Cerebellar nuclear complex (tissue), 1 donor: ENCODE data around the gene RAPGEF4.

ENCODE experiments used
- DNase-seq, 2 experiments: peaks; one replicate each; lab custom pipeline; 2025; lab: John Stamatoyannopoulos, UW

Gene RAPGEF4

GRCh38 chr2:172969166-172969565 is 233.5 kb downstream of the RAPGEF4 start:
- DNase-seq: no peak

- DNase-seq: no peak
Measured at GRCh38 chr2:172969609-172970008, 234.0 kb downstream of the RAPGEF4 start.

- no peak for DNase-seq
Measured at GRCh38 chr2:172970660-172971059, 235.0 kb downstream of the RAPGEF4 start.

GRCh38 chr2:172972005-172972619 is 236.5 kb downstream of the RAPGEF4 start:
- DNase-seq: no peak

DNA sequence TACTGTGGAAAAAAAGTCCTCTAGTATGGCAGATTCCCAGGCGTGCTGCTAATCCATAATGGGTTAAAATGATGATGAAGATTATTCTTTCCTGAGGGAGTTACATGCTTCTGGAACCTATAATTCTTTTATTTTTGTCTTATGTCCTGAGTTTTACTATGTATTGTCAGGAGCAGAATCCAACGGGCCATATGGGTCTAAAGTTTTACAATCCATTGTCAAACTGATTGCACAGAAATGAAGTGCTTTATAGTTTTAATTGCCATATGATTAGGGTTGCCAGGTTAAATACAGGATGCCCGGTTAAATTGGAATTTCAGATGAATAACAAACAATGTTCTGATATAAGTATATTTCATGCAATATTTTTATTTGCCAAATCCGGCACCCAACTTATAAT is 239.1 kb downstream of the RAPGEF4 start:
- DNase-seq: no peak

DNA sequence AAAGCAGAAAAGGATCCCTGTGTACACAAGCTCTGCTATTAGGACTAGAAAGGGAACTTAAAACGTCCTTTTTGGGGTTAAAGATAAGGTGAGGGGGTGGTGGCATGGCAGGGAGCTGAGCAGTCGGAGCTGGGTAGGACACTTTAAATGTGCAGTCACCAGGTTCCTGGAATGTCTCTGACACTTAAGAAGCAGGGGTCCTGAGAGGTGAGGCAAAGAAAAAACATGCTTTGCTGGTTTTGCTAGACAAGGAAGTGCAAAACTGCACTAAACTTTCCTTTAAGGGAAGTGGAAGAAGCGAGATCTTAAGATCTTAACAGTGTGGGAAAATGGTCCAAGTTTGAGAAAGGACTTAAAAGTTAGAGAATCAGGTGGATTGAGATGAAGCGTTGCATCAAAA is 240.5 kb downstream of the RAPGEF4 start:
- no peak for DNase-seq

DNA sequence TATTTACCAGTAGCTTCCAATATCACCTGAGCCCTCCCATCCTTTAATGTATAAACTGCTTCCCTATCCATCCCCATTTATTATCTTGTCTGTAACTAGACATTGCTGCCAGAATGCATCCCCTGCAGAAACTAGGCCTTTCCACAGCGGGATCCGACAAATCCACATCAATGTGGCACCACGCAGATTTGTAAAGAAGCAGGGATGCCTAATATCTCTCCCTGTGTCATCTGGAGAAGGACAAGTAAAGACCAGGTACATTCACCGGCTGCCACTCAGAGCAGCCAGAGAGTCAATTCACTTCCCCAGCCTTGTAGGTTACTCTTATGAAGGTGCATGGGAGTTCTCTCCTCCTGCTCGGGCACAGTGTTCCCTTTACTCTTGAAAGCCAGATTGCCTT is 241.2 kb downstream of the RAPGEF4 start:
- DNase-seq: peak in 1 of 2 experiments; percentile 16

- DNase-seq: no peak
Measured at GRCh38 chr2:172977270-172978062, 241.8 kb downstream of the RAPGEF4 start.

GRCh38 chr2:172978063-172978383 is 242.4 kb downstream of the RAPGEF4 start:
- no peak for DNase-seq

- no peak for DNase-seq
Measured at GRCh38 chr2:172985139-172985892, 249.7 kb downstream of the RAPGEF4 start.

DNA sequence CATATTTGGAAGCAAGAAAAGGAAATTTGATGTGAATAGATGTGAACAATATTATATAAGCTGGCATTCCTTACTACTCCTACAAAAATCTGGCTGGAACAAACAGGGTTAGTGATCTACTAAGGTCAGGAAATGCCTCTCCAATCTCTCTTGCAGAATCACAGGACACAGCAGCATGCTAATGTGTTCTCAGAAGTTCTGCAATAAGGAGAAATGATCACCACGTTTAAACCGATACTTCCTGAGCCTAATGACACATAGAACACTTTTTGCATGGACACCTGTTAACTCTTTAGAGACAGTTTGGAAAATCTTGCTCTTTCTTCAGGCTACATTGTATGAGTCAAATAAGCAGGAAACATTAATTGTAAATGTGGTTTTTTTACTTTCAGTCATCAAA is 250.4 kb downstream of the RAPGEF4 start:
- no peak for DNase-seq

DNA sequence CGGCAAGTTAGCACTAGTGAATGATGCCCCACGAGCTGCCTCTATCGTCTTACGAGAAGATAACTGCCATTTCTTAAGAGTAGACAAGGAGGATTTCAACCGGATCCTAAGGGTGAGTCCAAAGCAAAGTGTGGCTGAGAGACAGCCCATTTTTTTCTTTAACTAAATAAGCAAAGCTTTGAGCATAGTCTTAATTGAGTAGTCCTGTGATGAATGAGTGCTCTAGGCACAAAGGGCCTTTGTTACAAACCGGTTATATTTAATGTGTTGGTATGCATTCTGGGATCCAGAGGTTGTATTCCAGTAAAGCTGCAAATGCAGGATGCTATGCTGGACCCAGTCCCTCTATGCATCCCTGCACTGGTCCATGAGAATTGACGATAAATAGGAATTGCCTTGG is 253.1 kb downstream of the RAPGEF4 start:
- no peak for DNase-seq

- no peak for DNase-seq
Measured at GRCh38 chr2:172991031-172991430, 255.4 kb downstream of the RAPGEF4 start.

GRCh38 chr2:172993139-172993538 is 257.5 kb downstream of the RAPGEF4 start:
- no peak for DNase-seq

- no peak for DNase-seq
Measured at GRCh38 chr2:172993931-172994717, 258.5 kb downstream of the RAPGEF4 start.

GRCh38 chr2:172994864-172995263 is 259.2 kb downstream of the RAPGEF4 start:
- DNase-seq: no peak

DNA sequence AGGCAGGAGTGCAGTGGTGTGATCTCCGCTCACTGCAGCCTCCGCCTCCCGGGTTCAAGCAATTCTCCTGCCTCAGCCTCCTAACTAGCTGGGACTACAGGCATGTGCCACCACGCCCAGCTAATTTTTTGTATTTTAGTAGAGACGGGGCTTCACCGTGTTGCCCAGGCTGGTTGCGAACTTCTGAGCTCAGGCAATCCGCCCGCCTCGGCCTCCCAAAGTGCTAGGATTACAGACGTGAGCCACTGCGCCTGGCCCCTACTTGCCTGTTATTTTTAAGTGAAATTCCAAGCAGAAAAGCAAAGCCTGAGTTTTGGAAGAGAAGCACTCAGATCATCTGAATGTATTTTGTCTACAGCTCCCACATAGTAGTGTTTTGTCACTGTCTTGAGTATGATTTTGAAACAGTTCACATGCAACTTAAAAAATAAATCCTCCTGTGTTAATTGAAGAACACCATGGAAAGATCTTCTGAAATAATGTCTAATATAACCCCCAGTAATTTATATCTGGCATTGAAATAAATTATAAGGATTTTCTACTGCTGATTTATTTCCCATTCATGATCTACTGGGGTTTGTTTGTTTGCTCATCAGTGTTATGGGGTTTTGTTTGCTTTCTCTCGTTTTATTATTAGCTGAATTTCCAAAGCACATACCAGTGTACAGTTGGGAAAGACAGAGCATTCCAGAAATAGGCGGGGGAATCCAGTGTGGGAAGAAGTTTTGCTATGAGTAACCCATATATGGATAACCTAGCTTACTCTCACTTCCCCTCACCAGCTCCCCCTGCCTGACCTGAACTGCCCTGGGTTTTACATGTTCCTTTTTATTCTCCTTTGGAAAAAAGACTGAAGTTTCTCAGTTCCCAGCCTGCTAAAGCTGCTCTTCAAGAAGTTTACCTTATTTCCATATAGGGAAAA is 259.9 kb downstream of the RAPGEF4 start:
- DNase-seq: no peak

GRCh38 chr2:172996387-172996961 is 260.8 kb downstream of the RAPGEF4 start:
- DNase-seq: no peak

- DNase-seq: no peak
Measured at GRCh38 chr2:172997031-172997430, 261.4 kb downstream of the RAPGEF4 start.

- DNase-seq: no peak
Measured at GRCh38 chr2:172998547-172999272, 263.1 kb downstream of the RAPGEF4 start.
